ENCODE measurements around the gene PSME2.

DNA sequence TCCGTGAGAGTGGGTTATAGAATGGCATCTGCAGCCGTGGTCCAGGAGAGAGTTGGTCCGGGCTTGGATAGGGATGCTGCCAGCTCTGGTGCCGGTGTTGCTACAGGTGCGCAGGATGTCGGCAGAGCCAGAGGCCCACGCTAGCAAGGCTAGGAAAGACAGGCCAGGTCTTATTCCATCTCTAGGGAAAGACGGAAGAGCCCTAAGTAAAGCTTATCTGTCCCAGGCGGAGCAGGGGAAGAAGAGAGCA is 10.9 kb downstream of the PSME2 start:
- TF ChIP-seq POLR2AphosphoS5 (IDR thresholded peaks at IDR 0.05; ENCODE audit: low read depth), result no peak
- no peak for TF ChIP-seq CTCF (IDR thresholded peaks at IDR 0.05; ENCODE audit: insufficient read depth, low read length)
- TF ChIP-seq GABPA (IDR thresholded peaks at IDR 0.05; ENCODE audit: low read depth), result no peak
